Measurements from ENCODE around the gene SORCS3. TPM values are rescaled to one million over a fixed set of nuclear protein-coding genes. Genes with fewer than 3 reads are reported as not detected.

The SORCS3 gene
- total and polyA plus RNA-seq, 10 of the 15 experiments (the other 5 are each of a cell fraction or from before 2014, with no cell fraction given), result 0.01 to 0.04 (median 0.02) TPM; not detected in 7

DNA sequence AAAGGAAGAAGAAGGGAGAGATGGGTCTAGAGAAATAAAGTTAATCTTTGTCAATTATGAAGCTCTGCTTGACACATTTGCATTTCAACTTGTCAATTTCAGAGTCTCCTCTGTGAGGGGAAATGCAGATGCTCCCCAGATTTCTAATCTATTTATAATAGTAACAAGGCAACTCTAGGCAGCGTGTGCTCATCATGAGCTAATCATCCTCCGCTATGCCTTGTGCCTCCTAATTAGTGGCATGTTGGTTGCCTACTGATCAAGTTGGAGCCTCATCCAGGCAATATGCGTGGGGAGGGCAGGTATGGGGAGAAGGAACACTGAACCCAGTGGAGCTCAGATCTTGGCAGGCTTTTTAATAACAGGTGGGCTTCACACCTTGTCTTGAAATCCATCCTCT, 628.6 kb downstream of the SORCS3 start:
- POLR2A ChIA-PET, result no interaction called here
- no TSS peak for BruUV-seq (replicated peaks)
- Histone ChIP-seq H3K36me3 (ENCODE audit: control insufficient read depth in 2 of 2, insufficient read depth in 2 of 2, low read length in 1 of 2) (no peaks in the 10 kb centered on the region), H3K27ac (ENCODE audit: control insufficient read depth, insufficient read depth) (no peak overlapping the region), H3K4me3 (no peak overlapping the region), H2AFZ (ENCODE audit: control insufficient read depth, low read depth, low read length) (no peak overlapping the region), H3K27me3 (replicated peaks in 1 of 2; ENCODE audit: control insufficient read depth in 2 of 2, insufficient read depth in 2 of 2, low read length in 1 of 2) (no peaks in the 10 kb centered on the region), H3K9me3 (replicated peaks; ENCODE audit: control insufficient read depth, insufficient read depth, low read length) (no peaks in the 10 kb centered on the region), H4K20me1 (ENCODE audit: control insufficient read depth, insufficient read depth) (no peaks in the 10 kb centered on the region), H3K4me2 (ENCODE audit: control insufficient read depth, insufficient read depth) (no peak overlapping the region), H3K4me1 (ENCODE audit: control insufficient read depth, insufficient read depth, low read length) (no peaks in the 10 kb centered on the region), H3K79me2 (ENCODE audit: control insufficient read depth, insufficient read depth, low read length) (no peaks in the 10 kb centered on the region), H3K9ac (ENCODE audit: control insufficient read depth, insufficient read depth, low read length) (no peak overlapping the region)
- SMC1A ChIA-PET (ENCODE audit: uncharacterized antibody, unreplicated experiment), result no interaction called here
- no peak for DNase-seq (ENCODE audit: low read depth, low spot score)
- in situ Hi-C loops (cut with MboI), result no loop called here
- CTCF ChIA-PET, result no interaction called here
- RAD21 ChIA-PET (ENCODE audit: unreplicated experiment), result no interaction called here
- TF ChIP-seq TCF7 (IDR thresholded peaks at IDR 0.05; ENCODE audit: borderline replicate concordance), result no peak
- intact Hi-C loops (cut with micrococcal nuclease; ENCODE audit: unreplicated experiment), result no loop called here
- no peak for ATAC-seq
- 17% methylated on average over 3 of the region's 3 CpGs for WGBS (ENCODE audit: insufficient coverage, insufficient replicate concordance, low lambda C conversion rate, missing lambda C conversion rate)
- no peak for FAIRE-seq

DNA sequence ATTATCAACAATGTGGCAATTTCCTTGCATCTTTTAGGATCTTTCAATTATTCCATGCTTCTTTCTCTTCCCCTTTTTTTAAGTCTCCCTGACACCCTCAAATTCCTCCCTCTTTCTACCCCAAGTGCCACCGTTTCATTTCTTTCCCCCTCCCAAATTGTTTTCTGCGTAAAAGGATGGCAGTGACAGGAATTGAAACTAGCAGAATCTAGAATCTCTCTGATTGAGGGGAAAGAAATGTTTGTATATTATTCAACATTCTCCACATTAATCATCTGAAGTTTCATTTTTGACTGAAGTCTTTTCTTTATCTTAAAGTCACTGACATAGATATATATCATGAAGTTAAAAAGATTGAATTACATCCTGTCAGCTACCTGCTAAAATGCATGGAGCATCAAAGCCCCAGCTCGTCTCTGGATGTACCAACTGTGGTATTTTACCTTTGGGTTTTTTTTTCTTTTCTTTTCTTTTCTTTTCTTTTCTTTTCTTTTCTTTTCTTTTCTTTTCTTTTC, 633.5 kb downstream of the SORCS3 start:
- RAD21 ChIA-PET (ENCODE audit: unreplicated experiment), result no interaction called here
- intact Hi-C loops (cut with micrococcal nuclease; ENCODE audit: unreplicated experiment), result no loop called here
- WGBS (ENCODE audit: insufficient coverage, insufficient replicate concordance, low lambda C conversion rate, missing lambda C conversion rate), result 2% methylated on average over 3 of the region's 3 CpGs
- no peak overlapping the region for H3K9ac ChIP-seq (ENCODE audit: control insufficient read depth, insufficient read depth, low read length)
- no peaks in the 10 kb centered on the region for H3K79me2 ChIP-seq (ENCODE audit: control insufficient read depth, insufficient read depth, low read length)
- no peak overlapping the region for H2AFZ ChIP-seq (ENCODE audit: control insufficient read depth, low read depth, low read length)
- no peaks in the 10 kb centered on the region for H3K9me3 ChIP-seq (replicated peaks; ENCODE audit: control insufficient read depth, insufficient read depth, low read length)
- no peaks in the 10 kb centered on the region for H3K4me1 ChIP-seq (ENCODE audit: control insufficient read depth, insufficient read depth, low read length)
- H4K20me1 ChIP-seq (ENCODE audit: control insufficient read depth, insufficient read depth), result no peaks in the 10 kb centered on the region
- H3K36me3 ChIP-seq (ENCODE audit: control insufficient read depth in 2 of 2, insufficient read depth in 2 of 2, low read length in 1 of 2), result no peaks in the 10 kb centered on the region
- POLR2A ChIA-PET, result no interaction called here
- no peak overlapping the region for H3K4me2 ChIP-seq (ENCODE audit: control insufficient read depth, insufficient read depth)
- H3K27ac ChIP-seq (ENCODE audit: control insufficient read depth, insufficient read depth), result no peak overlapping the region
- SMC1A ChIA-PET (ENCODE audit: uncharacterized antibody, unreplicated experiment), result interaction anchor here (0.7 kb wide), 1 partner anchor 61 kb away, joined by 3 read pairs; no protein-coding TSS in a partner anchor
- no TSS peak for BruUV-seq (replicated peaks)
- H3K27me3 ChIP-seq (replicated peaks in 1 of 2; ENCODE audit: control insufficient read depth in 2 of 2, insufficient read depth in 2 of 2, low read length in 1 of 2), result no peaks in the 10 kb centered on the region
- CTCF ChIA-PET, result interaction anchor here (0.7 kb wide), 1 partner anchor 1408 kb away, joined by 3 read pairs; no protein-coding TSS in a partner anchor
- DNase-seq (ENCODE audit: low read depth, low spot score) (no peak), FAIRE-seq (no peak), ATAC-seq (no peak)
- no peak overlapping the region for H3K4me3 ChIP-seq
- in situ Hi-C loops (cut with MboI), result no loop called here
- TF ChIP-seq NFIC (IDR thresholded peaks at IDR 0.05; ENCODE audit: low read depth, low read length) (no peak), EP300 (IDR thresholded peaks at IDR 0.05; ENCODE audit: borderline replicate concordance in 1 of 2, control insufficient read depth in 1 of 2, low read depth in 2 of 2, low read length in 2 of 2) (no peak), PML (IDR thresholded peaks at IDR 0.05; ENCODE audit: low read length) (no peak), FOS (IDR thresholded peaks at IDR 0.05; ENCODE audit: borderline replicate concordance, extremely low read depth, insufficient read length) (no peak), STAT3 (IDR thresholded peaks at IDR 0.05; ENCODE audit: low read depth, low read length) (no peak), RFX5 (IDR thresholded peaks at IDR 0.05; ENCODE audit: low read depth, low read length) (no peak), ZNF207 (IDR thresholded peaks at IDR 0.05; ENCODE audit: borderline replicate concordance) (no peak), EED (IDR thresholded peaks at IDR 0.05; ENCODE audit: low read depth) (no peak), RB1 (IDR thresholded peaks at IDR 0.05; ENCODE audit: borderline replicate concordance) (no peak), JUNB (IDR thresholded peaks at IDR 0.05) (no peak)
- TF ChIP-seq, protein P1, sequence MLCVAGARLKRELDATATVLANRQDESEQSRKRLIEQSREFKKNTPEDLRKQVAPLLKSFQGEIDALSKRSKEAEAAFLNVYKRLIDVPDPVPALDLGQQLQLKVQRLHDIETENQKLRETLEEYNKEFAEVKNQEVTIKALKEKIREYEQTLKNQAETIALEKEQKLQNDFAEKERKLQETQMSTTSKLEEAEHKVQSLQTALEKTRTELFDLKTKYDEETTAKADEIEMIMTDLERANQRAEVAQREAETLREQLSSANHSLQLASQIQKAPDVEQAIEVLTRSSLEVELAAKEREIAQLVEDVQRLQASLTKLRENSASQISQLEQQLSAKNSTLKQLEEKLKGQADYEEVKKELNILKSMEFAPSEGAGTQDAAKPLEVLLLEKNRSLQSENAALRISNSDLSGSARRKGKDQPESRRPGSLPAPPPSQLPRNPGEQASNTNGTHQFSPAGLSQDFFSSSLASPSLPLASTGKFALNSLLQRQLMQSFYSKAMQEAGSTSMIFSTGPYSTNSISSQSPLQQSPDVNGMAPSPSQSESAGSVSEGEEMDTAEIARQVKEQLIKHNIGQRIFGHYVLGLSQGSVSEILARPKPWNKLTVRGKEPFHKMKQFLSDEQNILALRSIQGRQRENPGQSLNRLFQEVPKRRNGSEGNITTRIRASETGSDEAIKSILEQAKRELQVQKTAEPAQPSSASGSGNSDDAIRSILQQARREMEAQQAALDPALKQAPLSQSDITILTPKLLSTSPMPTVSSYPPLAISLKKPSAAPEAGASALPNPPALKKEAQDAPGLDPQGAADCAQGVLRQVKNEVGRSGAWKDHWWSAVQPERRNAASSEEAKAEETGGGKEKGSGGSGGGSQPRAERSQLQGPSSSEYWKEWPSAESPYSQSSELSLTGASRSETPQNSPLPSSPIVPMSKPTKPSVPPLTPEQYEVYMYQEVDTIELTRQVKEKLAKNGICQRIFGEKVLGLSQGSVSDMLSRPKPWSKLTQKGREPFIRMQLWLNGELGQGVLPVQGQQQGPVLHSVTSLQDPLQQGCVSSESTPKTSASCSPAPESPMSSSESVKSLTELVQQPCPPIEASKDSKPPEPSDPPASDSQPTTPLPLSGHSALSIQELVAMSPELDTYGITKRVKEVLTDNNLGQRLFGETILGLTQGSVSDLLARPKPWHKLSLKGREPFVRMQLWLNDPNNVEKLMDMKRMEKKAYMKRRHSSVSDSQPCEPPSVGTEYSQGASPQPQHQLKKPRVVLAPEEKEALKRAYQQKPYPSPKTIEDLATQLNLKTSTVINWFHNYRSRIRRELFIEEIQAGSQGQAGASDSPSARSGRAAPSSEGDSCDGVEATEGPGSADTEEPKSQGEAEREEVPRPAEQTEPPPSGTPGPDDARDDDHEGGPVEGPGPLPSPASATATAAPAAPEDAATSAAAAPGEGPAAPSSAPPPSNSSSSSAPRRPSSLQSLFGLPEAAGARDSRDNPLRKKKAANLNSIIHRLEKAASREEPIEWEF (IDR thresholded peaks at IDR 0.05; ENCODE audit: insufficient replicate concordance, low read depth, low read length), result no peak

Data from GM12878 (cell line).